NK-92 (cell line): ENCODE results near the gene NEU2.
"Not testable (repeated sequence)": the region's sequence is repeated elsewhere in the genome, so short reads cannot be mapped to it uniquely, and the experiment has no call there.

Experiments used
- DNase-seq: peaks from one replicate; lab custom pipeline; 2025; ENCODE audit not compliant: unreplicated experiment; lab: John Stamatoyannopoulos, UW

The NEU2 gene

DNA sequence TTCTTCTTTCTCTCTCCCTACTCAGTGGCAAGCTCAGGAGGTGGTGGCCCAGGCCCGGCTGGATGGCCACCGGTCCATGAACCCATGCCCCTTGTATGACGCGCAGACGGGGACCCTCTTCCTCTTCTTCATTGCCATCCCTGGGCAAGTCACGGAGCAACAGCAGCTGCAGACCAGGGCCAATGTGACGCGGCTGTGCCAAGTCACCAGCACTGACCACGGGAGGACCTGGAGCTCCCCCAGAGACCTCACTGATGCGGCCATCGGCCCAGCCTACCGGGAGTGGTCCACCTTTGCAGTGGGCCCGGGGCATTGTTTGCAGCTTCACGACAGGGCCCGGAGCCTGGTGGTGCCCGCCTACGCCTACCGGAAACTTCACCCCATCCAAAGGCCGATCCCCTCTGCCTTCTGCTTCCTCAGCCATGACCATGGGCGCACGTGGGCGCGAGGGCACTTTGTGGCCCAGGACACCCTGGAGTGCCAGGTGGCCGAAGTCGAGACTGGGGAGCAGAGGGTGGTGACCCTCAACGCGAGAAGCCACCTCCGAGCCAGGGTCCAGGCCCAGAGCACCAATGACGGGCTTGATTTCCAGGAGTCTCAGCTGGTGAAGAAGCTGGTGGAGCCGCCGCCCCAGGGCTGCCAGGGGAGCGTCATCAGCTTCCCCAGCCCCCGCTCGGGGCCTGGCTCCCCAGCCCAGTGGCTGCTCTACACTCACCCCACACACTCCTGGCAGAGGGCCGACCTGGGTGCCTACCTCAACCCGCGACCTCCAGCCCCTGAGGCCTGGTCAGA is 1.8 kb downstream of the NEU2 start:
- no peak for DNase-seq

DNA sequence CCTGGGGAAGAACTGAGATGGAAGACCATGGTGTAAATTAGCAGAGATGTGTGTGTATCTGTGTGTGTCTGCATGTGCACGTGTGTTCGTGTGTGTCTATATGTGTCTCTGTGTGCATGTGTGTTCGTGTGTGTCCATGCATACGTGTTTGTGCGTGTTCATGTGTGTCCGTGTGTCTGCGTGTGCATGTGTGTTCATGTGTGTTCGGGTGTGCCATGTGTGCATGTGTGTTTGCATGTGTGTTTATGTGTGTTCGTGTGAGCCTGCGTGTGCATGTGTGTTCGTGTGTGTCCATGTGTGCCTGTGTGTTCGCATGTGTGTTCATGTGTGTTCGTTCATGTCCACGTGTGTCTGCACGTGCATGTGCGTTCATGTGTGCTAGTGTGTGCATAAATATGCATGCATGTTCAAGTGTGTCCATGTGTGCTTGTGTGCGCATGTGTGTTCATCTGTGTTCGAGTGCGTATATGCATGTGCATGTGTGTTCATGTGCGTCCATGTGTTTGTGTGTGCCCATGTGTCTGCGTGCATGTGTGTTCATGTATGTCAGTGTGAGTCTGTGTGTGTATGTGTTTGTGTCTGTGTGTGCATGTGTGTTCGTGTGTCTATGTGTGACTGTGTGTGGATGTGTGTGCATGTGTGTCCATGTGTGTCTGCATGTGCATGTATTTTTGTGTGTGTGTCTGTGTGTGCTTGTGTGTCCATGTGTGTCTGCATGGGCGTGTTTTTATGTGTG is 3.1 kb downstream of the NEU2 start:
- DNase-seq = no peak

DNA sequence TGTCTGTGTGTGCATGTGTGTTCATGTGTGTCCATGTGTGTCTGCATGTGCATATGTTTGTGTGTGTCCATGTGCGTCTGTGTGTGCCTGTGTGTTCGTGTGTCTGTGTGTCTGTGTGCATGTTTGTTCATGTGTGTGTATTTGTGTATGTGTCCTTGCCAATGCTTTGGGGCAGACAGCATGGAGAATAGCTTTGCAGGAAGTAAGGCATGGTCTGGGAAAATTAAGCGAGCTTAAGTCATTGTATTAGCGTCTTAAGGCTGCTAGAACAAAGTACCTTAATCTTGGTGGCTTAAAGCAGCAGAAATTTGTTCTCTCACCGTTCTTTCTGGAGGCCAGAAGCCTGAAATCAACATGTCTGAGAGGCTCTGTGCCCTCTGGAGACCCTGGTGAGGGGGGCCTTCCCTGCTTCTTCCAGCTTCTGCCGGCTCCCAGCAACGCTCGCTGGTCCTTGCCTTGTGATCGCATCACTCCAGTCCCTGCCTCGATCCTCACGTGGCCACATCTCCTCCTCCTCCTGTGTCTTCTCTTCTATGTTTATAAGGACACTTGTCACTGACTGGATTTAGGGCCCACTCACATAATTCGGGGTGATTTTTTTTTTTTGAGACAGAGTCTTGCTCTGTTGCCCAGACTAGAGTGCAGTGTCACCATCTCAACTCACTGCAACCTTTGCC is 3.8 kb downstream of the NEU2 start:
- no peak for DNase-seq

DNA sequence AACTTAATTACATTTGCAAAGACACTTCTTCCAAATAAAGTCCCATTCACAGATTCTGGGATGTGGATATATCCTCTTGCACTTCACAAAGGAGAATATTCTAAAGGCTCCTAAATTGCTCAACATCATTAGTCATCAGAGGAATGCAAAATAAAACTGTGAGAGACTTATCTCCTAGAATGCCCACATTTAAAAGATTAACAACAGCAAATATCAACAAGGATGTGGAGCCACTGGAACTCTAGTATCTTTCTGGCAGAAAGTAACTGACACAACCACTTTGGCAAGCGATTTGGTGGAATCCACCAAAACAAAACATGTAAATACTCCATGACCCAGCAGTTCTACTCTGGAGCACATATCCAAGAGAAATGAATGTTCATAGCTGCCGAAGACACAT is 4.6 kb downstream of the NEU2 start:
- no peak for DNase-seq

DNA sequence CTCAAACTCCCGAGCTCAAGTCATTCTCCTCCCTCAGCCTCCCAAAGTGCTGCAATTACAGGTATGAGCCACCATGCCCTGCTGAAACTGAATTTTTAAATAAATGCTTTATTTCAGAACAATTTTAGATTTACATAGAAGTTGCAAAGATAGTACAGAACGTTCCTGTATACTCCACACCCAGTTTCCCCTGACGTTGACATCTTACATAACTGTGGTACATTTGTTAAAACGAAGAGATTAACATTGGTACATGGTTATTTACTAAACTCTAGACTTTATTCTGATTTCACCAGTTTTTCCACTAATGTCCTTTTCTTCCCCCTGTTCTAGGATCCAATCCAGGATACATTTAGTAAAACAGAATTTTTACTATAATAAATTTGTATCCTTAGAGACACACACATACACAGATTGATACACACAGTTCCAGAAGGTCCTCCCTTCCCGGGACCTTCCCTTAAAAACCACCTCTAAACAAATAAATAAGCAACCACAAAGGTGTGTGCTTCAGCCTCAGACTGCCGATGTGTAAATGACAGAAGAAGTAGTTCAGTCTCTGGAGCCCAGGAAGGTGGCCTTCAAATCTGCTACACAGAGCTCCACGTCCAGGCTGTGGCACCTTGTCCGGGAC is 6.9 kb downstream of the NEU2 start:
- no peak for DNase-seq

DNA sequence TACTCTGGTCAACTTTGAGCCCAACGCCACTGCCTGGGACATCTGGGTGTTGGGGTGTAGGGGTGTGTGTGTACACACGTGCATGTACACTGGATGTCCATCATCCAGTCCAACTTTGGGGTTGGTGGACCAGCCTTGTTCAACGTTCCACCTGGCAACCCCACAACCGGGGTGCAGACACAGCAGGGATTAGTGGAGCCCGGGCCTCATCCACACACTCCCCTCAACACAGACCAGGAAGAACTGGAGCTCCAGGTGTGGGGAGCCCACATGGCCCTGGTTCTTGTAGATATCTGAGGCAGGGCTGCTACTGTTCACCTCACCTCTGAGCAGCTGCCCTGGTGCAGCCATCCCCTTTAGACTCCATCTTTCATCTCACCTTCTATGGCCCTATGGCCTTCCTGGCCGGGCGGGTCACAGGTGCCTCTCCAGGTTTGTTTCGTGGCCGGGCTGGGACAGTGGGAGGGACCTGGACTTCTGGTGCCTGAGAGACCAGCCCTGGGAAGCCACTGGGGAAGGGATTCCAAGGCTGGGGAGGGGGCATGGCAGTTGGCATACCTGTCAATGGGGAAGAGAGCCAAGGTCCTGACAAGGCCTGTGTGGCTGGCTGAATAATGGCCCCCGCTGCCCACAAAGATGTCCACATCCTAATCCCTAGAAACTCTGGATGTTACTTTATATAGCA is 7.5 kb downstream of the NEU2 start:
- no peak for DNase-seq

DNA sequence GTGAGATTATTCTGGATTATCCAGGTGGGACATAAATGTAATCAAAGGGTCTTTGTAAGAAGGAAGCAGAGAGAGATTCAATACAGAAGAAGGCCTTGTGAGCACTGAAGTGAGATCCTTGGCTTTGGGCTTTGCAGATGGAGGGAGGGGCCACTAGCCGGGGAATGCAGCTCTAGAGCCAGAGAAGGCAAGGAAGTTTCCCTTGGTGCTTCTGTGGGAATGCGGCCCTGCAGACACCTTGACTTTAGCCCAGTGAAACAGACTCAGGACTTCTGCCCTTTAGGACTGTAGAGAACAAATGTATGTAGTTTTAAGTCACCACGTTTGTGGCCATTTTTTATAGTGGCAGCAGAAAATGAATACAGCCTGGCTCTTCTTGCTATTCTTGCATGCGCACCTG is 8.1 kb downstream of the NEU2 start:
- no peak for DNase-seq

DNA sequence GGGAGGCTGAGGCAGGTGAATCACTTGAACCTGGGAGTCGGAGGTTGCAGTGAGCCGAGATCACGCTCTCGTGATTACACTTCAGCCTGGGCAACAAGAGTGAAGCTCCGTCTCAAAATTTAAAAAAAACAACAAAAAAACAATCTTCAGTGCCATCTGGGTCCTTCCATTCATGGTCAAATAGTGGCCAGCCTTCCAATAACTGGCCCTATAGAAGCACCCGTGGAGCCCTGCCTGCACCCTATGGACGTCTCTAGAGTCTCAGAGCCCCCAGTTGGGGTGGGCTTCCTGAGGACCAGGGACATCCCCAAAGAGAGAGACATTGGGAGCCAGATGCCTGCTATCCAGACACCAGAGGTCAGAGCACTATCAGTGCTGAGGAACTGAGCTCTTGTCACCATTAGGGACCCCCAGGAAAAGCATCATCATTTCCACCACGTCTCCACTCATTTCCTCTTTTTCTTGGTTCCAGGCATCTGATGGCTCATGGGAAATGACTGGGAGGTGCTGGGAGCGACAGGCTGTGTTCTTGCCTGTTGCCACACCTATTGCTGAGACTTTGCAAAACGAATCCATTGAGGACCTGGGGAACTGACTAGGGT is 9.4 kb downstream of the NEU2 start:
- no peak for DNase-seq

DNA sequence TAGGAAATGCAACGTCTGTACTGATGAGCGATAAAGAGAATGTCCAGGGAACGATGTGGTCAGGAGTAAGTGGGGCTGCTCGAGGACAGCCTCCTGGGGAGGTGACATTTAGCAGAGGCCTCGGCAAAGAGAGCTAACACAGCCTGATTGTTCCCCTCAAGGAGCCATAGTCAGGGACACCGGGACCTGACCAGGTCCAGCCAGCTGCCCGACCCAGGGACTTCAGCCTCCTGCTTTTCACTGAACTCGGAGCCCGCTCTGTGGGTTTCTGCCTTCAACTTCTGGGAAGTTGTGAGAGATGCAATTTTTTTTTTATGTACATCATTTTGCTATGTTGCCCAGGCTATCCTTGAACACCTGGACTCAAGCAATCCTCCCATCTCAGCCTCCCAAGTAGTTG is 10.1 kb downstream of the NEU2 start:
- no peak for DNase-seq

DNA sequence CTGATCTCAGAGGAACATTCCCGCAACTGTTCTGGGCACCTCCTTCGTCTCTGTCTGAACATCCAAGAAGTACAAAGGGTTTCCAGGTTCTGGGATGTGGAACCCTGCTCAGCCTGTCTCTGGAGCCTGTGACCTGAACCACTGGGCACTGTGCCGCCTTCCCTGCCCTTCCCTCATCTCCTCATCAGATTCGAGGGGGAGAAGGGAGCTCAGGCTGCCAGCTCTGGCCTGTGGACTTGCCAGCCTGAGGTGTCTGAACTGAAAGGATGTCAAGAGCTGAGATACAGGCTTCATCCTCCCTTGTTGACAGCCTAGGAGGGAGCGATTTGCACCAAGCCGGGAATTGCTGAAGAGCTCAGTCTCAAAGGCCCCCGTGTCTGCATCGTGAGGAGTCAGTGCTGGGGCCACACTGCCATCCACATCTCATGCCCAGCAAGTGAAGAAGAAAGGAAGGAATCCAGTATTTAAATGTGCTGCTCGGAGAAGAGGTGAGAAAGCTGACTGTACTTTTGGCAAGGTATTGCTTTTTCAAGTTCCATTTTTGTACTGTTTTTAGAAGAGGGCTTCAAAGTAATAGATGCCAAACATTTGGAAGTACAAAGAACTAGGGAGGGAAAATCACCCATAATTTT is 12.6 kb downstream of the NEU2 start:
- no peak for DNase-seq

DNA sequence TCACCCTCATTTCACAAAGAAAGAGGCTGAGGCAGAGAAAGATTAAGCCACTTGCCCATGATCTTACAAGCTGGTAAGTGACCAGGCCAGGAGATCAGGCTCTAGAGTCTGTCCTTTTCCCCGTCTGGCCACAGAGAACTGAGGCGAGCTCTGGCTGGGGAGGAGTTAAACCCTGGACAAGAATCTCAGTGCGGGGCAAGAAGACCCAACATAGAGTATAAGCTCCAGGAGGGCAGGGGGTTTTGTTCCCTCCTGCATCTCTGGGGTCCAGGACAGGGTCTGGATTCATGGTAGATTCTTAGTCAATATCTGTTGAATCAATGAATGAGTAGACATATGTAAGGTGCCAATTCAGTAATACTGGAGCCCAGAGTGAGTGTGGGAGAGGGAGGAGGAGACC is 14.7 kb downstream of the NEU2 start:
- DNase-seq = no peak

DNA sequence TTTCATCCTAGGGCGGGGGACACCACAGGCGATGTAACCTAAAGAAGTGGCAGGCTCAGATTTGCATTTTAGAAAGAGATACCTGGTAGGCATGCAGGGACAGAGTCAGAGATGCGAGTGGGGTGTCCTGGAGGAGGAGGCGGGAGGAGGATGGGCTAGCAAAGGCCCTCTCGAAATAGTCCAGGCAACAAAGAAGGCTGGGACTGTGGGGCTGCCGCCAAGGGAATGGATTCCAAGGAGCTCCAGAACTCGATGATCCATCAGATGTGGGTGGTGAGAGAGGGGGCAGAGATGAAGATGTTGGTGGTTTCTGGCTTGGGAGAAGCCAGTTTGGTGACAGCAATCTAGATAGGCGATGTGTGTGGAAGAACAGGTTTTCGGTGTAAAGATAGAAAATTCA is 15.2 kb downstream of the NEU2 start:
- DNase-seq = no peak

DNA sequence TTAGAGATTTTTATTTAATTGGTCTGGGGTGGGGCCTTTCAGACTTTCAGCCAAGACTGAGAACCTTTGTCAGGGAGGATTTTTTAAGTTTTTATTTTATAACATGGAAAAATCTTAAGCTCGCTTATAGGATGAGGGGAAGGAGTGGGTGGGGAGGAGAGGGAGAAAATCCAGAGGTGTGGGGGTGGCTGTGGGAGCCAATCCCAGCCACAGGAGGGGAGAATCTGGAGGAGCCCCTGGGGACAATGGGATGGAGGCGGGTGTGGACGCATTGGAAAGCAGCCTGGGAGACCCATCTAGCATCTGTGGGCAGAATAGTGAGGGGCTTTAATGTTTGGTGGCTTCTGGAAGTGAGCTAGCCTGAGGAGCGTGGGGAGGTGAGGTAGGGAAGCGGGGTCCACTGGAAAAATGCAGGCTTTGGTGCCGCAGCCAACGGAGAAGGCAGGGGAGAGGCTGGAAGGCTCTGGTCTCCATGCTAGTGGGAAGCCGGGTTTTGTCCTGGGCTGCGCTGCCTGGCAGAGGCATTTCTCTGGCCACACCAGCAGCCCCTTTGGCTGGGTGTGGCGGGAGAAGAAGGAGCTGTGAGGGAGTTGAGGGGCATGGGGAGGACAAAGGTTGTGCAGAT is 16.2 kb downstream of the NEU2 start:
- DNase-seq = no peak

DNA sequence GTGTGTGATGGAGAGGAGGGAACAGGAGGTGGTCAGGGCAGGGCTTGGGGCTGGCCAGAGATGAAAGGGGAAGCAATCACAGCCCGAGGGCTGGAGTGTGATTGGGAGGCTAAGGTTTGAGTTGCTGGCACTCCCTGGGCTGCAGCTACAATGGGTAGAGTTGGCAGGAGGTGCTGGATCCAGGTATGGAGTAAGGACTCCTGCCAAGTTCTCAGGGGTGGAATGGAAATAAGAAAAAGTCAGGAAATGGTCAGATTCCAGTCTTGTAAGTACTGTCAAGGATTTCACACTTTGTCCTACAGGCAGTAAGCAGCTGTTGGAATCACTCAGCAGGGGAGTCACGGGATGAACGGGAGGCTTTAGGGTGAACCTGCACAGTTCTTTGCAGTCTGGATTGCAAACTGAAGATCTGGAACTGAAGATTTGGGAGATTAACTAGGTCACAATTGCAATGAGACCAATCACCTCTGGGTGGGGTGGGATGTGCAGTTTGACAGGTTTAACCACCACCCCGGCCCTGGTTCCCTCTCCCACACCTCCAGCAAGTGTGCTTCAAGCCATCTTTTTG is 16.8 kb downstream of the NEU2 start:
- no peak for DNase-seq

DNA sequence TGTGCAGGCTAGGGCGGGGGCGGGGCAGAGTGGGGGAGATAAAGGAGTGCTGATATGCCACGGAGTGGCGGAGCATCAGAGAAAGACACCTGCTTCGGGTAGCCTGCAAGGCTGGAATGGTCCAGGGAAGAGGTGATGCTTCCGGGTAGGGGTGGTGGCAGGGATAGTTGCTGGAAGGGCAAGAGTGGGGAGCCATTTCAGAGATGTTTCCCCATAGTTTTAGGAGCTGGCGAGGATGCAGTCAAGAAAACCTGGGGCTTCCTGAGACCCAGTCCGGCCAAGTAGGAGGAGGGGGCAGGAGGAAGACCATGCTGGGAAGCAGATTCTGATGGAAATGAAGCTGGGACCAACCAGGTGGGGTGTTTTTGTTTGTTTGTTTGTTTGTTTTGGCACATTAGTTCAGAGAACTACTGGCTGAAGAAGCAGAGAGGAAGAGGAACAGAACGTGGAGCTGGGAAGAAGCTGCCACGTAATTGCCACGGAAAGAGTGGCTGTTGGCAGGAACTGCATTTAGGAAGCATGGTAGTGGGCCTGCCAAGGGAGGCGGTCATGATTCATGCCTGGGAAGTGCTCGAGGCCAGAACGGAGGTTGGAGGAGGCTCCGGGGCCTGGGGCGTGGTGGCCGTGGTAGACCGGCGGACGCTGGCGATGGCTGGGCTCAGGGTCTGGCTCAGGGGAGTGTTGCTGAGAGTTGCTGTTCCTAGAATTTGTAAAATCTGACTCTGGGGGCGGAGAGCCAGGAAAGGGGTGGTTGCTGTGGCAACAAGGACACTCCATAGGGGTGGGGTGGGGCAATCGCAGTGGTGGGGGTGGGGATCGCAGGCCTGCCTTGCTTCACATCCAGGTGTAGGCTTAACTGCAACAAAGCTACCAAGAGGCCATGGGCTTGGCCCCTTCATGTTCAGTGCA is 19.0 kb downstream of the NEU2 start:
- DNase-seq = no peak

DNA sequence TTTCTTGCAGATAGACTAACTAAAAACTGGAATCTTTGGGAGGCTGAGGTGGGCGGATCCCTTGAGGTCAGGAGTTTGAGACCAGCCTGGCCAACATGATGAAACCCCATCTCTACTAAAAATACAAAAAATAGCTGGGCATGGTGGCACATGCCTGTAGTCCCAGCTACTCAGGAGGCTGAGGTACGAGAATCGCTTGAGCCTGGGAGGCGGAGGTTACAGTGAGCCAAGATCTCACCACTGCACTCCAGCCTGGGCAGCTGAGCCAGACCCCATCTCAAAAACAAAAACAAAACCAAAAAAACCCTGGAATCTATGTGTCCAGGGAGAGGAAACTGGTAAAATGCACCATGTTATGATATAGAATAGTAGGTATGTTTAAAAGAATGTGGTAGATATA is 20.0 kb downstream of the NEU2 start:
- DNase-seq = not testable (repeated sequence)

DNA sequence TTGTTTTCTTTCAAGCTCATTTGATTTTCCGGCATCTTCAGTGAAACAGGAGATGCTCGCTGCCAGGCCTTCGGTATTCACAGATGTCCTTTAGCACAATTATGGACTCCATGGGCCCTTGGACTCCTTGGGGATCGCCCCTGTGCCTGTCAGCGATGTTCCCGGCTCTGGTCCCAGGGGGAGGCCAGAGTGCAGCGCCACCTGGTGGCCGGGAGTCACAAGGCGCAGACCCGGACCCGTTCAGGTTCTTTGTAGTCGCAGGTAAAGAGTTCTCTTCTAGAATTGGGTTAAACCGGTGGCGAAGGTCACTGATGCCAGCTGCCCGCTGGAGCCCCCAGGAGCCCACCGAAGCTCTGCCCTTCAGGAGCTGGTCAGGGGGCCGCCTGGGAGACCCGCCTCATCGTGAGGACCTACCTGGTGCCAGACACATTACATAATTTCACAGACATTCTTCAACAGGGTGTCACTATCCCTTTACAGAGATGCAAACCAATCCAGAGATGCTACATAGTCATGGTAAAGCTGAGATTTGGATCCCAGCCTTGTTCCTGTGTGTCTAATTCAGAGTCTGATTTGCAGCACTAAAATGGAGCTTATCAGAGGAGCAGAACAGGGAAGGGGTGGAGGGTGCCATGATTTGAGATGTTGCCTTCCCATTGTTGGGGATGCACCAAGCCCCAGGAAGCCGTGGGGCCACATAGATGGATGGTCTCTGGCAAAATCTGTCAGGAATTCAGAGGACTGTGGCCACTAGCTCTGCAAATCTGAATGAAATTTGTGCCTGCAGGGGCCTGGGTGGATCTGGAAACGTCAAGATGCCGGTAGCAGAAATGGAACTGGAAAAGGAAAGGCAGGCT is 21.7 kb downstream of the NEU2 start:
- no peak for DNase-seq
